Body of pancreas (tissue), 4 donors: ENCODE data around the gene AOC3. TPM values are rescaled to one million over a fixed set of nuclear protein-coding genes. Genes with fewer than 3 reads are reported as not detected.

Experiments used
- ATAC-seq: fragments of 150-250 bp; one replicate; pipeline ENCODE4 v1.9.1; 2016
- DNase-seq, 4 donors: peaks; one replicate each; pipeline ENCODE4 v3.0.0-alpha.2; 2019
- H3K27ac ChIP-seq, 4 donors: fragments of 200-600 bp; sonication (generic); 1 replicate in 3 of 4; 2 replicates in 1 of 4; pipeline versions ENCODE4 v1.5.1 to v1.6.1; 2016 to 2019; ENCODE audit warnings: mild to moderate bottlenecking in 1 of 4, mixed read lengths in 1 of 4, moderate library complexity in 1 of 4
- H3K27me3 ChIP-seq, 2 donors: fragments of 200-600 bp; sonication (generic); one replicate each; pipeline ENCODE4 v1.6.0; 2016; ENCODE audit warnings: mild to moderate bottlenecking in 1 of 2
- H3K36me3 ChIP-seq, 2 donors: fragments of 200-600 bp; sonication (generic); replicated peaks in 1 of 2; 2 replicates each; pipeline ENCODE4 v1.5.1; 2016; ENCODE audit warnings: low read depth in 2 of 2; ENCODE audit not compliant: insufficient read depth in 1 of 2
- H3K4me1 ChIP-seq: fragments of 200-600 bp; sonication (generic); one replicate; pipeline ENCODE4 v1.6.0; 2016
- H3K4me3 ChIP-seq, 2 donors: fragments of 200-600 bp; sonication (generic); 1 replicate in 1 of 2; 2 replicates in 1 of 2; pipeline ENCODE4 v1.5.1; 2016 to 2019
- H3K9me3 ChIP-seq, 3 donors: fragments of 200-600 bp; sonication (generic); 1 replicate in 2 of 3; 2 replicates in 1 of 3; pipeline ENCODE4 v1.5.1; 2016
- CTCF ChIP-seq, 7 experiments: fragments of 450-650 bp in 4 of 7; fragments of 200-600 bp in 3 of 7; sonication (generic) in 3 of 7; IDR thresholded peaks; one replicate each; pipeline ENCODE4 v1.5.1; 2016 to 2019; ENCODE audit warnings: antibody characterized with exemption in 7 of 7
- POLR2A ChIP-seq, 3 donors: fragments of 450-650 bp; IDR thresholded peaks; one replicate each; pipeline ENCODE4 v1.6.1; 2016; ENCODE audit warnings: antibody characterized with exemption in 3 of 3, mild to moderate bottlenecking in 2 of 3
- WGBS, 2 donors: methylation state at CpG; one replicate each; pipeline ENCODE4 v1.1.5; 2017; 5-methylcytosine and 5-hydroxymethylcytosine counted together
- intact Hi-C: fragments of 100-400 bp; cut with DNase I; formaldehyde crosslinking; loops from one replicate; pipeline ENCODE4 v1.15.1; 2023
- total RNA-seq, 2 donors: library from RNA; depleted of rRNA; stranded (reverse); fragments of >200 nt; gene quantifications; one replicate each; pipeline ENCODE4 v1.1.0, GENCODE V29; 2016

The AOC3 gene
- total RNA-seq, 2 donors from 2014 or later, result 6.5 to 55.7 TPM

GRCh38 chr17:42832213-42832933 is 18.6 kb upstream of the AOC3 start:
- TF ChIP-seq CTCF (IDR thresholded peaks at IDR 0.05) (no peak), POLR2A (IDR thresholded peaks at IDR 0.05) (no peak)
- 14 to 15% methylated on average over 9 of the region's 9 CpGs for WGBS, 2 donors
- ATAC-seq, result peak; percentile 10

DNA sequence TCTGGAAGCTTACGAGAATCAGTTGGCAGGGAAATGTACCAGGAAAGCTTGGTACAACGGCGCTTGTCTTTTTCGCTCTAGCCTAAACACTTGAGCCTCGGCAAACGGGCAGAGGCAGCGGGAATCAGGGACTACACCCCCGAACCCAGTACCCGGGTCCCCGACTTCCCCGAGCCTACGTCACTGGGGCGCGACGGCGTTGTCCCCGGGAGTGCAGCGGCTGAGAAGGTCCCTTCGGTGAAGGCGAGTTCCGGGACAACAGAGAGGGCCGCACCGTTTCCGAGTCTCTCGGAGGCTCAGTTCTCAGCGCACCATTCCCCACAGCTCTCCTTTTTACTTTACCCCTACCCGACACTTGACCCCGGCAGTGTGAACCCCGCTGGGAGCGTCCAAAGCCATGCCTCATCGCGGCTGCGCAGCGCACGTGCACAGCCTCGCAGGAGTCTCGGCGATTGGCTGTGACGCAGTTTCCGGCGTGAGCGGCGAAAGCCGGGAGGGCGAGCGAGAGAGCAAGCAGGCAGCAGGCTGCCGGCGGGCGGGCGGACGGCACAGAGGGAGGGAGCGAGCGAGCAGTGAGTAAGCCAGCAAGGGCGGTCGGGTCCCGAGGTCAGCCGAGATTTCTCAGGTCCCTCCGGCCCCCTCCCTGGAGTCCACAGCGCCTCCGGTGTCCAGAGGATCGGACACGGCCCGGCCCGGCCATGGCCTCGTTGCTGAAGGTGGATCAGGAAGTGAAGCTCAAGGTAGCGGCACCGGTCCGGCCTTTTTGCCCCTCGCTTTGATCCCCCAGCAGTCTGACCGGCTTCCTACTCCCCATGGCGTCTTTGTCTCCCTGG is 17.8 kb upstream of the AOC3 start, which contains the start of gene PSME3:
TSS of gene PSME3 (plus strand) at position 464 of the 833 bp plus-strand sequence. CDS start at position 699, 235 bp downstream.
- intact Hi-C loops, result no loop called here
- Histone ChIP-seq H3K27ac (peak within 1 kb of the TSS; percentile 69 to 91 (median 81)), H3K4me3 (peak within 1 kb of the TSS; percentile 75 to 98), H3K9me3 (no peaks in the 10 kb centered on the region), H3K27me3 (no peaks in the 10 kb centered on the region), H3K36me3 (peaks cover 0 to 8% of the 10 kb centered on the region in 2 donors), H3K4me1 (peaks cover 29% of the 10 kb centered on the region)
- peak; percentile 88 to 92 (median 90) for DNase-seq
- peak; percentile 96 for ATAC-seq
- 0 to 2% methylated on average over 27 to 71 of the region's 71 CpGs for WGBS, 2 donors
- TF ChIP-seq CTCF (IDR thresholded peaks at IDR 0.05) (peak in 1 of 7 experiments; percentile 17), POLR2A (IDR thresholded peaks at IDR 0.05) (peak; percentile 86 to 97 (median 96))

More at GRCh38 chr17:42832213-42832933, 18.6 kb upstream of the AOC3 start:
- peak in 2 of 4 donors; percentile 29 to 32 for DNase-seq
- Histone ChIP-seq H3K4me3 (peak overlapping the region; percentile 75 to 98), H3K36me3 (peaks cover 0 to 4% of the 10 kb centered on the region in 2 donors), H3K27me3 (no peaks in the 10 kb centered on the region), H3K4me1 (peaks cover 29% of the 10 kb centered on the region), H3K9me3 (no peaks in the 10 kb centered on the region), H3K27ac (peak overlapping the region; percentile 69 to 91 (median 81))
- intact Hi-C loops, result no loop called here

DNA sequence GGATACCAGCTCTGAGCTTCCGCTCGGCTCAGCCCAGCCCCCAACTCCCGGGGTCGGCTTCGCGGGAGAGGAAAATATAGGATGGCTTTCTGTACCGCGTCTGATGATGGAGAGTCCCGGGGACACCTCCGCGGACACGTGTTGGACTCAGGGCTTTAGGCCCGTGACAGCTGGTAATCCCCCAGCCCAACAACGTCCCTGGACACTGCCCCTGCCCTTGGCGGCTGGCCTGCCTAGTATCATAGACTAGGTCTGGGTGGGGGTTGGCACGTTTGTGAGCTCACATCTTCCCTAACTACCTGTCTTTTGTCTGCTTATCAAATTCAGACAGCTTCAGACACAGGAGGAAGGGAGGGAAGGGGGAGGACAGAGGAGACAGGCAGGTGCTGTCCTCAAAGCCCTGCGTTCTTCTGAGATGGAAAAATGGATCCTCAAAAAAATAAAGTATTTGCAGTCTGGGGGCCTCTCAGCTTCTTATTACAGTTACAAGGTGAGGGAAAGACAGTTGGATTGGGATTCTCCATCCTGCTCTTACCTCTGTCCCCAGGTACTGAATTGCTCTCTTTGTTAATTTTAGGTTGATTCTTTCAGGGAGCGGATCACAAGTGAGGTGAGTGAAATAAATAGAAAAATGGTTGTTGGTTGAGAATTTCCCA is 17.1 kb upstream of the AOC3 start:
- ATAC-seq (no peak), DNase-seq (no peak)
- TF ChIP-seq CTCF (IDR thresholded peaks at IDR 0.05) (no peak), POLR2A (IDR thresholded peaks at IDR 0.05) (no peak)
- Histone ChIP-seq H3K27ac (peak overlapping the region; percentile 69 to 91 (median 81)), H3K36me3 (peaks cover 2 to 15% of the 10 kb centered on the region in 2 donors), H3K27me3 (no peaks in the 10 kb centered on the region), H3K9me3 (no peaks in the 10 kb centered on the region), H3K4me1 (peaks cover 29% of the 10 kb centered on the region), H3K4me3 (peak overlapping the region; percentile 75 to 98)
- 5 to 20% methylated on average over 3 to 18 of the region's 18 CpGs for WGBS, 2 donors
- intact Hi-C loops, result no loop called here

DNA sequence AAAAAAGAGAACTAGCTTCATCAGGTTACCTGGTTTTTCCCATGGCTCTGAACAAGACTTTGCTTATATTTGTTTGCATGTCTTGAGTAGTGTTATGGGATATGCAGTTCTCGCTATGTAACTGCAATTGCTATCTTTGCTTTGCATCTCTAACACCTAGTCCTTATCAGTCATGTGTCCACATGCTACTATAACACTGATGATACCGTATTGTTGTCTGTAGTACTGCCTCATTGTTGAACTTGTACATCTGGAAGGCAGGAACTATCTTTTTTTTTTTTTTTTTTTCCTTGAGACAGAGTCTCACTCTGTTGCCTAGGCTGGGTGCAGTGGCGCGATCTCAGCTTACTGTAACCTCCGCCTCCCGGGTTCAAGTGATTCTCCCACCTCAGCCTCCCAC is 15.3 kb upstream of the AOC3 start:
- Histone ChIP-seq H3K27ac (no peak overlapping the region), H3K36me3 (peaks cover 7 to 31% of the 10 kb centered on the region in 2 donors), H3K4me3 (no peak overlapping the region), H3K27me3 (no peaks in the 10 kb centered on the region), H3K4me1 (peaks cover 29% of the 10 kb centered on the region), H3K9me3 (no peaks in the 10 kb centered on the region)
- 92 to 93% methylated on average over 6 of the region's 6 CpGs for WGBS, 2 donors
- intact Hi-C loops, result no loop called here
- no peak for ATAC-seq
- no peak for DNase-seq
- TF ChIP-seq POLR2A (IDR thresholded peaks at IDR 0.05), result no peak
